OCI-LY3 (cell line): ENCODE results near the gene MIS18A.

ENCODE experiments used
- H2AFZ ChIP-seq: fragments of 200-600, 300-600 bp; shearing (Covaris generic); 2 replicates; pipeline ENCODE4 v1.6.0; 2014; ENCODE audit warnings: antibody characterized with exemption, low read depth, low read length
- H3K27ac ChIP-seq: fragments of 200-600, 300-600 bp; sonication (generic); 2 replicates; pipeline ENCODE4 v1.5.1; 2014; ENCODE audit warnings: mild to moderate bottlenecking, low read length, moderate library complexity, mixed read lengths
- H3K27me3 ChIP-seq: fragments of 200-600, 300-600 bp; sonication (generic); 2 replicates; pipeline ENCODE4 v1.6.1; 2014; ENCODE audit warnings: low read depth, low read length, mixed read lengths
- H3K36me3 ChIP-seq: fragments of 200-600, 300-600 bp; sonication (generic); replicated peaks from 2 replicates; pipeline ENCODE3; 2014; ENCODE audit warnings: low read depth, low read length, mixed read lengths
- H3K4me1 ChIP-seq: fragments of 300-600, 200-600 bp; sonication (generic); 2 replicates; pipeline ENCODE4 v1.6.1; 2014; ENCODE audit warnings: low read length, mixed read lengths
- H3K4me2 ChIP-seq: fragments of 200-600, 300-600 bp; sonication (generic); 2 replicates; pipeline ENCODE4 v1.6.1; 2014; ENCODE audit warnings: low read length, mixed read lengths
- H3K4me3 ChIP-seq: fragments of 300-600, 200-600 bp; sonication (generic); 2 replicates; pipeline ENCODE4 v1.5.1; 2014; ENCODE audit warnings: antibody characterized with exemption, mild to moderate bottlenecking, low read length, moderate library complexity
- H3K79me2 ChIP-seq: fragments of 300-600, 200-600 bp; shearing (Covaris generic); 2 replicates; pipeline ENCODE4 v1.6.1; 2014; ENCODE audit warnings: mild to moderate bottlenecking, low read length, mixed read lengths
- H3K9ac ChIP-seq: fragments of 300-600, 200-600 bp; shearing (Covaris generic); 2 replicates; pipeline ENCODE4 v1.6.0; 2014; ENCODE audit warnings: mild to moderate bottlenecking, low read length, moderate library complexity
- H3K9me3 ChIP-seq: fragments of 200-600, 300-600 bp; shearing (Covaris generic); 2 replicates; pipeline ENCODE4 v1.6.1; 2014; ENCODE audit warnings: low read length, mixed read lengths; ENCODE audit not compliant: insufficient read depth
- H4K20me1 ChIP-seq: fragments of 200-600, 300-600 bp; sonication (generic); 2 replicates; pipeline ENCODE4 v1.6.1; 2016; ENCODE audit warnings: low read length, mixed read lengths; ENCODE audit not compliant: insufficient read depth
- CTCF ChIP-seq: fragments of 200-600, 300-600 bp; sonication (generic); IDR thresholded peaks from 2 replicates; pipeline ENCODE4 v1.5.1; 2014; ENCODE audit warnings: antibody characterized with exemption, low read length, low read depth
- EZH2phosphoT487 ChIP-seq: fragments of 200-600 bp; shearing (Covaris generic); IDR thresholded peaks from 2 replicates; pipeline ENCODE4 v1.6.1; 2018; ENCODE audit warnings: antibody characterized with exemption, mixed run types, low read depth

Gene MIS18A

DNA sequence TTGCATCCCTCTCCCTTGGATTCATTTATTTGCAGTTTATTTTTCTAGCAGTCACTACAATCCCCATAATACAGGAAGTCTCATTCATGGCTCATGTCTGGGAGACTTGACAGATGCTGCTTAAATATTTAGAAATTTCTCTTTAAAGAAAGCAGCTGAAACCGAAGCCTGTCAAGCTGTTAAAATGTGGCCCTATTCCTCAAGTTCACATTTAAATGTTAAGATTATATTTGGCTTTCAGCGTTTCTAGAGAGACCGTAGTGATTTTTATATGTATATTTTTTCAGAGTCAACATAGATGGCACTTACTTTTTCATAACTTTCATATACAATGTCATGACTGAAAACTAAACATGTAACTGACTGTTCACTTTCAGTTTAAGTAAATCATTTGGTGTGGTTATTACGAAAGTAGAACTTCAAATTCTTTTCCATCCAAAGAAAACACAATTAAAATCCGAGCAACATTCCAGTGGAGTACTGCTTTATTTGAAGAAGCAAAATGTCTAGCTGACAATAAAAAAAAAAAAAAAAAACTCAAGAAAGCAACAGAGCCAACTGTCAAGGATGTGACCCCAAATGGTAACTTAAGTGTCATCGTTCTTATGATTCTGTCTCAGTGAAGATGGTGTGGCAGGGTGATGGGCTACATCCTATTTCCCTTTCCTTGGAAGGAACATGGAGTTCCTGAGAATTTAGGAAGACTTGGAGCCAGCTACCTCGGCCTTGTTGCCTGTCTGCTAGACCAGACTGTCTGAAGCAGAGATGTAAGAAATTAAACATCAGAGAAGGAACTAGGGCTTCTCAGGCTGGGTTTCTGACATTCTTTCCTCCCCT, 37.8 kb downstream of the MIS18A start:
- TF ChIP-seq CTCF (no peak), EZH2phosphoT487 (no peak)
- peaks cover 28% of the 10 kb centered on the region for H3K4me1 ChIP-seq
- no peaks in the 10 kb centered on the region for H4K20me1 ChIP-seq
- peak overlapping the region; percentile 59 for H3K4me3 ChIP-seq
- no peaks in the 10 kb centered on the region for H3K9me3 ChIP-seq
- no peak overlapping the region for H2AFZ ChIP-seq
- H3K4me2 ChIP-seq, result peak overlapping the region; percentile 82
- no peaks in the 10 kb centered on the region for H3K36me3 ChIP-seq
- H3K79me2 ChIP-seq, result no peaks in the 10 kb centered on the region
- no peak overlapping the region for H3K27ac ChIP-seq
- H3K27me3 ChIP-seq, result peaks cover 50% of the 10 kb centered on the region
- no peak overlapping the region for H3K9ac ChIP-seq

DNA sequence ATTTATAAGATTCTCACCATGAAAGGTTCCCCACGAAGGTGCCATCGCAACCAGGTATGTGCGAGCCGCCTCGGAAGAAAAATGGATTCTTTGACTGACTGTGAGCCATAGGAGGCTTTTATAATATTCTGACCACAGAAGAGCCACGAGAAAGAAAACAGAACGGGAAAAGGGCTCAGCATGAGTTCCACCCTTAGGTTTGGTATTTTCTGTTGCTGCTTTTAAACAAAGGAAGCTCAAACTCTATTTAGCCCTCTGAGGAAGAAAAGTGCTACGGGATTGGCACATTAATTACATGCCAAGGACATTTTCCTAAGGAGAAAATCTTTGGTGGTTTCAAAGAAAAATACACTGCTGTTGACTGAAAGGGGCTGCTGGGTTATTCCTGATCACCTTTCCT, 39.3 kb downstream of the MIS18A start:
- Histone ChIP-seq H4K20me1 (no peaks in the 10 kb centered on the region), H3K4me1 (peaks cover 28% of the 10 kb centered on the region), H3K4me2 (no peak overlapping the region), H3K36me3 (no peaks in the 10 kb centered on the region), H3K9me3 (no peaks in the 10 kb centered on the region), H3K27ac (no peak overlapping the region), H3K27me3 (peaks cover 40% of the 10 kb centered on the region), H2AFZ (no peak overlapping the region), H3K4me3 (no peak overlapping the region), H3K9ac (no peak overlapping the region), H3K79me2 (no peaks in the 10 kb centered on the region)
- TF ChIP-seq EZH2phosphoT487 (no peak), CTCF (no peak)

DNA sequence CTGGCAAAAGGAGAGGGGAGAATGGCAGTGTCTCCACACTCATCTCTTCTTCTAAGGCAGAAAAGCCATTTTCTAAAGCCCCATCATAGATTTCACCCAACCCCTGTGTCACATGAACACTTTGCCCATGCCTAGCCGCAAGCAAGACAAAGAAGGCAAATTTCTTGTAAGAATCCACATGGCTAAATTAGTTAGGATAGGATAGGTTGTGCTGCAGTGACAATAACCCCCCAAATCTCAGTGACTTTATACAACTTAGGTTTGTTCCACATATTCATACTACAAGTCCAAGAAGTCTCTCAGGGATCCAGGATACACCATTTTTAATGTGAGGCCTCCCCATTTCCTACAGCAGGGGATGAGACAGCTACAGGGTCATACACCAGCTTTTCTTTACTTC, 40.8 kb downstream of the MIS18A start:
- Histone ChIP-seq H3K4me1 (peaks cover 28% of the 10 kb centered on the region), H3K27me3 (peaks cover 45% of the 10 kb centered on the region), H3K36me3 (no peaks in the 10 kb centered on the region), H3K9me3 (no peaks in the 10 kb centered on the region), H3K27ac (no peak overlapping the region), H2AFZ (no peak overlapping the region), H3K79me2 (no peaks in the 10 kb centered on the region), H3K4me2 (no peak overlapping the region), H3K4me3 (no peak overlapping the region), H4K20me1 (no peaks in the 10 kb centered on the region), H3K9ac (no peak overlapping the region)
- TF ChIP-seq EZH2phosphoT487 (no peak), CTCF (no peak)

DNA sequence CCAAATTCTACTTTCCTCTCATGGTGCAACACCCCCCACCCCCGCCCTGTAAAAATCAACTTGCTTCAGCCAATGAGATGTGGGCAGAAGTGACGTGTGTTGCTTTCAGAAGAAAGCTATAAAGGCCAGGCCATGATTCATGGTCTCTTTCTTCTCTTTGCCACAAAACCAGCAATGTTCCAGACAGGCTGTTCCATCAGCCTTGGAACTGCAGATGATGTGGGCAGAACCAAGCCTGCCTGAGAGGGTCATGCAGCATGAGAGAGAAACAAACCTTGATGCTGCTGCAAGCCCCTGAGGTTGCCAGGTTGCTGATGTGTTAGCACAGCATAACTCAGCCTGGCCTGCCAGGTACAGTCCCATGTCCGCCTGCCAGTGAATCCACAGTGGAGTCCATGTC, 41.8 kb downstream of the MIS18A start:
- no peak overlapping the region for H2AFZ ChIP-seq
- no peaks in the 10 kb centered on the region for H3K9me3 ChIP-seq

More for the DNA sequence above, 41.8 kb downstream of the MIS18A start:
- H3K27ac ChIP-seq, result no peak overlapping the region
- H3K4me2 ChIP-seq, result no peak overlapping the region
- TF ChIP-seq CTCF (no peak), EZH2phosphoT487 (no peak)
- H3K36me3 ChIP-seq, result no peaks in the 10 kb centered on the region
- H4K20me1 ChIP-seq, result no peaks in the 10 kb centered on the region
- no peak overlapping the region for H3K4me3 ChIP-seq
- no peak overlapping the region for H3K9ac ChIP-seq
- H3K4me1 ChIP-seq, result peaks cover 28% of the 10 kb centered on the region
- no peaks in the 10 kb centered on the region for H3K79me2 ChIP-seq
- peaks cover 37% of the 10 kb centered on the region for H3K27me3 ChIP-seq
